ENCODE data around the gene RNF4.

GRCh38 chr4:2468456-2469191, at the start of gene RNF4:
- TF ChIP-seq POLR2A (IDR thresholded peaks at IDR 0.05): peak; percentile 68
- TF ChIP-seq CTCF (IDR thresholded peaks at IDR 0.05): no peak
